D721Med (cell line): ENCODE results near the gene ELK4.

Experiments
- DNase-seq: peaks from one replicate; pipeline ENCODE4 v3.0.0; 2011; ENCODE audit warnings: low spot score; ENCODE audit not compliant: insufficient read length
- FAIRE-seq: peaks from 2 replicates; lab custom pipeline; 2011; peaks lifted over from hg19 to GRCh38; lab: Jason Lieb, UNC
- TF ChIP-seq, protein P1 (sequence below): IDR thresholded peaks from 2 replicates; pipeline ENCODE4 v1.5.1; 2012; ENCODE audit warnings: mild to moderate bottlenecking, control low read depth; ENCODE audit not compliant: insufficient read depth; ENCODE audit errors: missing control alignments

ELK4 gene

DNA sequence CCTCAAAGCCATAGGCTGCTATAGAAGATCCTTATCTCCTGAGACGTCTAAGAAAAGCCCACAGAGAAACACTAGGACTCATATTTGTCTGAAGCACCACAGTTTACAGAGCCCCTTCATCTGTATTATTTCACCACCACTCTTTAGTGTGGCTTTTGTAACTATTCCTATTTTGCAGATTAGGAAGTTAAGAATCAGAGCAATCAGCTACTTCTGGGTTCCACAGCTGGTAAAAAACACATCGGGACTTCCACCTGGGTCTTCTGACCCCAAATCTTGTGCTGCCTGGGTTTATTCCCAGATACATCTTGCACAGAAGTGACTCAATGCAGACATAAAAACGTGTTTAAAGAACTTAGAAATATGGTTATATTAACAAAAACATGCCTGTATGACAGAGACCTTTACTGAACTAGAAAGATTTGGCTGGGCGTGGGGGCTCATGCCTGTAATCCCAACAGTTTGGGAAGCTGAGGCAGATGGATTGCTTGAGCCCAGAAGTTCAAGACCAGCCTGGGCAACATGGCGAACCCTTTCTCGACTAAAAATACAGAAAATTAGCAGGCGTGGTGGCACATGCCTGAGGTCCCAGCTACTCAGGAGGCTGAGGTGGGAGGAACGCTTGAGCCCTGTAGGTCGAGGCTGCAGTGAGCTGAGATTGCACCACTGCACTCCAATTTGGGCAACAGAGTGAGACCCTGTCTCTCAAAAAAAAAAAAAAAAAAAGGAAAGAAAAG is 40.9 kb downstream of the ELK4 start:
- TF ChIP-seq, protein P1, sequence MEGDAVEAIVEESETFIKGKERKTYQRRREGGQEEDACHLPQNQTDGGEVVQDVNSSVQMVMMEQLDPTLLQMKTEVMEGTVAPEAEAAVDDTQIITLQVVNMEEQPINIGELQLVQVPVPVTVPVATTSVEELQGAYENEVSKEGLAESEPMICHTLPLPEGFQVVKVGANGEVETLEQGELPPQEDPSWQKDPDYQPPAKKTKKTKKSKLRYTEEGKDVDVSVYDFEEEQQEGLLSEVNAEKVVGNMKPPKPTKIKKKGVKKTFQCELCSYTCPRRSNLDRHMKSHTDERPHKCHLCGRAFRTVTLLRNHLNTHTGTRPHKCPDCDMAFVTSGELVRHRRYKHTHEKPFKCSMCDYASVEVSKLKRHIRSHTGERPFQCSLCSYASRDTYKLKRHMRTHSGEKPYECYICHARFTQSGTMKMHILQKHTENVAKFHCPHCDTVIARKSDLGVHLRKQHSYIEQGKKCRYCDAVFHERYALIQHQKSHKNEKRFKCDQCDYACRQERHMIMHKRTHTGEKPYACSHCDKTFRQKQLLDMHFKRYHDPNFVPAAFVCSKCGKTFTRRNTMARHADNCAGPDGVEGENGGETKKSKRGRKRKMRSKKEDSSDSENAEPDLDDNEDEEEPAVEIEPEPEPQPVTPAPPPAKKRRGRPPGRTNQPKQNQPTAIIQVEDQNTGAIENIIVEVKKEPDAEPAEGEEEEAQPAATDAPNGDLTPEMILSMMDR: no peak
- FAIRE-seq: no peak
- DNase-seq: no peak

DNA sequence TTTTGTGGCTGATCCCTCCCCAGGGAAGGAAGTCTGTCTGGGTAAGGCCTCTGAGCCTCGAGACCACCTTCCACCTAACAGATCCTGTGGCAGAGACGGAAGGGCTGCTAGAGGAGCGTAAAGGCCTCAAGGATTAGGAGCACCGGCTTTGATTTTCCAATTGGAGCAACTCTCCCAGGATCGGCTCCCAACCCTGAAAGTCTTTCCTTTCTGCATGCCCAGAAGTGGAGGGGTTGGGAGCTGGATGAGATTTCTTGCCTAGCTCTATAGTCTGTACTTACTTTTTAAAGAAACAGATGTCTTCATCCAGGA is 41.4 kb downstream of the ELK4 start:
- DNase-seq (no peak), FAIRE-seq (no peak)
- TF ChIP-seq, protein P1: no peak

- DNase-seq: no peak
- TF ChIP-seq, protein P1: no peak
- FAIRE-seq: no peak
Observed at GRCh38 chr1:205589618-205590456, 42.0 kb downstream of the ELK4 start.

DNA sequence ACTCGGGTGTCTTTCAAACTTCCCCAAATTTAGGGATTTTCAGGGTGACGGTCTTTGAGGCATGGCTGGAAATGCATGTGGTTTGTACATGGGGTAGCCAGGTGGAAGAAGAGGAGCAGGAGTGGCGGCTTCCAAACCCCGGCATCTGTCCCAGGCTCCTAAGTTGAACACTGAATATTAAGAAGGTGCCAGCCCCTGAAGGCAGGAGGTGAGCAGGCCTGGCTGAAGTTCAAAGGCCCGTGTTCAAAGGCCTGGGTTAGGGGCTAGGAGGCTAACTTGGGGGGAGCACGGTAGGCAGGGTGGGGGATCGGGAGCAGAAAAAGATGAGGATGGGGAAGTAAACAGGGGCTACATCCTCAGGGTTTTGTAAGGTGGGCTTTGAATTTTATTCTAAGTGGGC is 42.8 kb downstream of the ELK4 start:
- FAIRE-seq (no peak), DNase-seq (no peak)
- TF ChIP-seq, protein P1: no peak

DNA sequence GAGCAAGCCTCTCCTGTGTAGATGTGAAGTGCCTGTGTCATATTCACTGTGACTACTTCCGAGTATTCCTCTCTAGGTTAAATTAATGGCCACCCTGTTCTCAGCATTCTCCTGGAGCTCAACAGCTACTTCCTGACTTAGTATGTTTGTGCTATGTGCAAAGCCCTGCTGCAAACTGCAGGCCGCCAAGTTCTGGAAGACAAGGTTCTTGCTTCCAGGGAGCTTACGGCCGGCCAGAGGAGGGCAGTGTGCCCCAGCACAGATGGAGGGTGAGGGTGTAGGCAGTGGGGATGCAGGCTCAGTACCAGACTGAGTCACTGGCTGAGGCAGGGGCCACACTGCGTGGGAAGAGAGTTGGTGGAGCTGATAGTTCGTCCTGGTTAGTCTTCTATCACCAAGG is 43.2 kb downstream of the ELK4 start:
- FAIRE-seq (no peak), DNase-seq (no peak)

DNA sequence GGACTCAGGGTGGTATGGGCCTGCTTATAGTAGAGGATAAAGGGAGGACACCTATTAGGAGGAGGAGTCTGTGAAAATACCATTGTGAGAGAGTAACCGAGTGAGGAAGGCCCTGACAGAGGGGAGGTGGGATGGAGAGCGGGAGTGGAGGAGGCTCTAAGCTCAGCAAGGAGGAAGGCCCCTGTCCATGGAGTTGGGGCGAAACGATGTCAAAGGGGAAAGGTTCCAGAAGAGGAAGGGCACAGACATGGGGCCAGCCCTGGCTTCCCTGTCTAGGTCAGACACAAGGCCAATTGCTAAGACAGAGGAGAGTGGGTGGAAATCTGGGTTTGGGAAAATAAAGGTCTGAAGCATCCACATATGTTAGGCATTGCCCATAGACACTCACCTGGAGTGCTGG is 44.2 kb downstream of the ELK4 start:
- DNase-seq (no peak), FAIRE-seq (no peak)
- TF ChIP-seq, protein P1: no peak

More for the DNA sequence above, 43.2 kb downstream of the ELK4 start:
- TF ChIP-seq, protein P1: peak; percentile 58
